Fibroblast of mammary gland (primary cell): Measurements from ENCODE around the gene SBSN.
A peak's percentile ranks its signal among the peaks of the same experiment; 100 is the strongest.

Source experiments
- DNase-seq: peaks from one replicate; pipeline ENCODE4 v3.0.0-alpha.2; 2010; ENCODE audit warnings: low read depth
- H3K4me3 ChIP-seq: 2 replicates; pipeline ENCODE4 v1.5.1; 2011; ENCODE audit warnings: low read depth, mild to moderate bottlenecking, low read length, moderate library complexity; ENCODE audit not compliant: control insufficient read depth
- TF ChIP-seq, protein P1 (sequence below): conservative IDR thresholded peaks from 2 replicates; pipeline ENCODE4 v1.5.1; 2011; ENCODE audit warnings: low read depth, low read length, inconsistent platforms; ENCODE audit not compliant: control insufficient read depth, insufficient read depth

The SBSN gene

DNA sequence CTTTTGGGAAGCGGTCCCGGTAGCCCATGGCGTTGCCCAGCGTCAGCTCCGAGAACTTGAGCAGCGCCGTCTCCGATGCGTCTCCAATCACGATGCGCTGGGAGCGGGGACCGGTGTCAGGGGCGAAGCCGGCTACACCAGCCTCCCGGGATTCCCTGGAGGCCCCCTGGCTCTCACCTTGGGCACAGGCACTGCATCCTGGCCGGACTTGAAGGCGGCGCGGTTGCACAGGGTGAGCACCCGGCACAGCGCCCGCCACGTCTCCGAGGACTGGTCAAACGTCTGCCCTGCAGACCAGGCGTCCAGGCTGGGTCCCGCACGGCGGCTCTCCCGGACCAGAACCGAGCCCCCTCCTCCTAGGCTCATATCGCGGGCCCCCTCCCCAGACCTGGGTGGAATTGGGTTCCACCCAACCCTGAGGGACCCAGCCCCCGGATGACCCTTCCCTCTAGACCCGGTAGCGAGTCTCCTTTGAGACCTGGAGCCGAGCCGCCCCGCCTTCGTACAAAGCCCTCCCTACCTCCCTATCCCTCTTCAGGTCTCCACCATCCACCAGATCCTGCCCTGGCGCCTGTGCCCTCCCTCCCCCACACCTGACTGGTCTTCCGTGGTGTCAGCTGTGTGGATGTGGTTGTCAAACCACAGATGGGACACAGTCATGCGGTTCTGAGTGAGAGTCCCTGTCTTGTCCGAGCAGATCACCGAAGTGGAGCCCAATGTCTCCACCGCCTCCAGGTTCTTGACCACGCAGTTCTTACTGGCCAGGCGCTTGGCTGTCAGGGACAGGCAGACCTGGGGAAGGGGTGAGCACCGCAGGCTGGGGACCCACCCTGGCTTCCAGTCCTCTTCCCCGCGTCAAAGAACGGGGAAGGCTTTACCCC is 30.5 kb upstream of the SBSN start:
- no peak overlapping the region for H3K4me3 ChIP-seq
- no peak for DNase-seq
- TF ChIP-seq, protein P1, sequence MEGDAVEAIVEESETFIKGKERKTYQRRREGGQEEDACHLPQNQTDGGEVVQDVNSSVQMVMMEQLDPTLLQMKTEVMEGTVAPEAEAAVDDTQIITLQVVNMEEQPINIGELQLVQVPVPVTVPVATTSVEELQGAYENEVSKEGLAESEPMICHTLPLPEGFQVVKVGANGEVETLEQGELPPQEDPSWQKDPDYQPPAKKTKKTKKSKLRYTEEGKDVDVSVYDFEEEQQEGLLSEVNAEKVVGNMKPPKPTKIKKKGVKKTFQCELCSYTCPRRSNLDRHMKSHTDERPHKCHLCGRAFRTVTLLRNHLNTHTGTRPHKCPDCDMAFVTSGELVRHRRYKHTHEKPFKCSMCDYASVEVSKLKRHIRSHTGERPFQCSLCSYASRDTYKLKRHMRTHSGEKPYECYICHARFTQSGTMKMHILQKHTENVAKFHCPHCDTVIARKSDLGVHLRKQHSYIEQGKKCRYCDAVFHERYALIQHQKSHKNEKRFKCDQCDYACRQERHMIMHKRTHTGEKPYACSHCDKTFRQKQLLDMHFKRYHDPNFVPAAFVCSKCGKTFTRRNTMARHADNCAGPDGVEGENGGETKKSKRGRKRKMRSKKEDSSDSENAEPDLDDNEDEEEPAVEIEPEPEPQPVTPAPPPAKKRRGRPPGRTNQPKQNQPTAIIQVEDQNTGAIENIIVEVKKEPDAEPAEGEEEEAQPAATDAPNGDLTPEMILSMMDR = no peak

DNA sequence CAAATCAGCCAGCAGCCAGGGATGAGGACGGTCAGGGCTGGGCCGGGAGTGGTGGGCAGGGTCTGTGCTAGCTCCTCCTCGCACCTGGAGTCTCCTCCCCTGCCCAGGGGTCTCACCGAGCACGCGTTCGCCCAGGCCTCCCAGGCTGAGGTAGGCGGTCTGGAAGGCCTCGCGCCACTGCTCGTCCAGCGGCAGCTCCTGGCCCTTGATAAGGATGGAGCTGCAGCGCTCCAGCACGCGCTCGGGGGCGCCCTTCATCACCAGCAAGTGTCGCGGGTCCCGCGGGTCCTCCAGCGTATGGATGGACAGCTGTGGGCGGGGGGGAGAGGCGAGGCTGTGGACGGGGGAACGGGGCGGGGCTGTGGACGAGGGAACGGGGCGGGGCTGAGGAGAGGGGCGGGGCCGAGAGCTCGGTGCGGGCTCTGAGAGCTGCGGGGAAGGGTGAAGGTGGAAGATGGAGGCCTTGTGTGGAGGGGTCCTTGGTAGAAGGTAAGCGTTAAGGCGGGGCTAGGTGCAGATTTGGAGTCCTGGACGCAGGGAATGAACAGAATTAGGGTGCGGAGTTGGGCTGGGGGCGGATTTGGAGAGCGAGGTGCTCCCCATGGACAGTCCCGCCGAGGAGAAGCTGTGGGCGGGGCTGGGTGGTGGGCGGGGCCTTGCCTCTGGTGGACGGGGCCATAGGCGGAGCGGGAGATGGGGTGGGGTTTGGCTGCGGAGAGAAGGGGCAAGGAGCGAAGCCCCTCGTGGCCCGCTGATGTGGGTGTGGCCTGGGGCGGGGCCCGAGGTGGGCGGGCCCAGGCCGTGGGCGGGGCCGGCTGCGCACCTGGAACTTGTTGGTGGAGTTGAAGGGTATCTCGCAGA is 29.7 kb upstream of the SBSN start:
- peak overlapping the region; percentile 23 for H3K4me3 ChIP-seq
- TF ChIP-seq, protein P1 = no peak
- peak; percentile 41 for DNase-seq

DNA sequence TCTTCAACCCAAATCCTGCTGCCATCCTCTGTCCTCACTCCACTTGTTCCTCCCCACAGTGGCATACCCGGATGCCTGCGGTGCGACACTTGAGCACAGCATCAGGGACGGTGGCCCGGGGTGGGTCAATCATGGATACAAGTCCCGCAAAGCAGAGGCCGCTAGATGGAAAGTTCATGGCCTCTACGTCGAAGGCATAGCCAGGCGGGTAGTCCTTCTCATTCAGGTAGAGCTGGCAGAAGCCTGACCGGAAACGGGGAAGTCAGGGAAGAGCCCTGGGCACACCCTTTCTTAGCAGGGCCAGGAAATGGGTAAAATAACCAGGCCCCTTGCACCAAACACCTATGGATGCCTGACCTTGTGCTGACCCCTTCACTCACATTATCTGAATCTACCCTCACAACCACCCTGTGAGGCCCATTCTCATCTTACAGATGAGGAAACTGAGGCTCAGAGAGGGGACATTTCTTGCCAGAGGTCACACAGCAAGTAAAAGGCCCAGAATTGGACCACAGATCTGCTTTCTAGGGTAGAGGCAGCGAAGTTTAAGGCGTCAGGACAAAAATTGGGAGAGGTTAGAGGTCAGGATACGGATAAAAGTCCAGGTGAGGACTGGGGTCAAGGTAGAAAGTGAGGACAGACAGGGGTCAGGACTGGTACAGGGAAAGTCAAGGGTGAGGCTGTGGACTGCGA is 28.9 kb upstream of the SBSN start:
- no peak overlapping the region for H3K4me3 ChIP-seq
- no peak for DNase-seq
- TF ChIP-seq, protein P1 = no peak

DNA sequence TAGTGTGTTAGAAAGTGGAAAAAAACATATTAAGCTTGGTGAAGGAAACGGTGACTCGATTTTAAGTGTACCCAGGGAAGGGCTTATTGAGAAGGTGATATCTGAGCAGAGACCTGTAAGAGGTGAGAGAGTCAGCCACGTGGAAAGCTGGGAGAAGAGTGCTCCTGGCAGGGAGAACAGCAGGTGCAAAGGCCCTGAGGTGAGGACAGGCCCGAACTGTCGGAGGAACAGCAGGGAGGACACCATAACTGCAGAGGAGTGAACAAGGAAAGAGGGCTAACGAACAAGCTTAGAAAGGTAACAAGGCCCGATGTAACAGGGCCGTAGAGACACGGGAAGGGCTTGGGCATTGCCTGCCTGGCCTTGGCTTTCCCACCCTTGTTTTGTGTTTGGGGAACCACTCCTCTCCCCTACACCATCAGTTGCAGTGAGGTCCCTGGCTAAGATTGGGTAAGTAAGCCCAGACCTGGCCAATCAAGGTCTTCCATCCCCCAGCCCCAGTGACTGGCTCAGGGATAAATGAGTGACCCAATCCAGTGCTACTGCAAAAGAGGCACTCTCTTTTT is 28.0 kb upstream of the SBSN start:
- TF ChIP-seq, protein P1 = no peak
- DNase-seq = no peak
- no peak overlapping the region for H3K4me3 ChIP-seq

DNA sequence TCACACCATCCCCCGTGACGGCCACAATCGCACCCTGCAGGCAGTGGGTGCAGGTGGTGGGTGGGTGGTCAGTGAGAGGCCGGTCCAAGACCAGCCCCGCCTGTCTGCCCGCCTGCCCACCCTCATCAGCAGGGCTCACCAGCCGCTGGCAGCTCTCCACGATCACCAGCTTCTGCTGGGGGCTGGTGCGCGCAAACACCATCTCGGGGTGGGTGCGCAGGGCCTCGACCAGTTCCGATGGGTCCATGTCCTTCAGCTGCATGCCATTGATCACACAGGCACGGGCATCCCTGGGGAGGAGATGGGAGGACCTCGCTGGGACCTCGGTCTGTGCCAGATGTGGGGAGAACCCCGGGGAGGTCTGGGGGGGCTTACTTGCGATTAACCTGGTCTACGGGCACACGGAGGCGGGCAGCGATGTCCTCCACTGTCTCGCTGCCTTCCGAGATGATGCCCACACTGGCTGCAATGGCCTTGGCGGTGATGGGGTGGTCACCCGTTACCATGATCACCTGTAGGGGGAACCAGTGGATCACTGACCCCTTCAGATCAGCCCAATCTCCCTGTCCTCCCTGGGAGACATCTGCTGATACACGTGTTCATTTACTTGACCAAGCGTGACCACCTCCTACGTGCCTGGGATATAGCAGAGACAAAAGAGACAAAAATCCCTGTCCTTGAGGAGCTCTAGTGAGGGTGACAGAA is 27.3 kb upstream of the SBSN start:
- peak; percentile 52 for DNase-seq
- TF ChIP-seq, protein P1 = peak; percentile 35

More for the DNA sequence above, 27.3 kb upstream of the SBSN start:
- no peak overlapping the region for H3K4me3 ChIP-seq
